Mucosa of descending colon (tissue), 3 donors: ENCODE data around the gene GLIPR2. TPM values are rescaled to one million over a fixed set of nuclear protein-coding genes. Genes with fewer than 3 reads are reported as not detected.

ENCODE experiments used
- ATAC-seq: fragments of 200-7000 bp; cut with Tn5 transposase; one replicate; pipeline ENCODE4 v1.9.1; 2020; ENCODE audit warnings: mild to moderate bottlenecking, moderate library complexity
- DNase-seq, 3 donors: peaks; one replicate each; pipeline ENCODE4 v3.0.0-alpha.2; 2020
- H3K36me3 ChIP-seq: fragments of 200-600 bp; one replicate; pipeline ENCODE4 v1.8.0; 2021; ENCODE audit warnings: low read depth, mild to moderate bottlenecking
- H3K4me1 ChIP-seq: fragments of 200-600 bp; one replicate; pipeline ENCODE4 v1.8.0; 2021; ENCODE audit warnings: low read depth, mild to moderate bottlenecking
- H3K4me3 ChIP-seq: fragments of 200-600 bp; one replicate; pipeline ENCODE4 v1.8.0; 2021; ENCODE audit warnings: mild to moderate bottlenecking
- H3K9me3 ChIP-seq: fragments of 200-600 bp; one replicate; pipeline ENCODE4 v1.8.0; 2021; ENCODE audit warnings: mild to moderate bottlenecking
- intact Hi-C, 2 donors: fragments of 100-400 bp; cut with DNase I in 1 of 2; cut with micrococcal nuclease in 1 of 2; formaldehyde crosslinking; loops; one replicate each; pipeline versions ENCODE4 v1.11.0 to v1.11.1; 2022; cut with DNase I, micrococcal nuclease
- total RNA-seq, 3 donors: library from RNA; stranded (reverse); fragmentation: NEBNext Ultra II Directional in 2 of 3; extraction: Animal tissue kit (Norgen Biotek cat#: 25700) in 2 of 3; gene quantifications; one replicate each; pipeline versions ENCODE4 v1.2.1 to v1.2.4, GENCODE V29; 2021 to 2023
- TF ChIP-seq, protein P1 (sequence below): fragments of 200-600 bp; IDR thresholded peaks from one replicate; pipeline ENCODE4 v1.8.0; 2022; ENCODE audit warnings: antibody characterized with exemption, mild to moderate bottlenecking
- donor health status: DM: no; HTN: no; CAD: no; lungs with moderate emphysema.
- donor health status: DM: no; HTN: no; CAD: no.
- donor health status: DM: no; HTN: yes; CAD: no.

The GLIPR2 gene
- total RNA-seq, 3 donors from 2014 or later, result 28.1 to 58.4 (median 37.5) TPM

DNA sequence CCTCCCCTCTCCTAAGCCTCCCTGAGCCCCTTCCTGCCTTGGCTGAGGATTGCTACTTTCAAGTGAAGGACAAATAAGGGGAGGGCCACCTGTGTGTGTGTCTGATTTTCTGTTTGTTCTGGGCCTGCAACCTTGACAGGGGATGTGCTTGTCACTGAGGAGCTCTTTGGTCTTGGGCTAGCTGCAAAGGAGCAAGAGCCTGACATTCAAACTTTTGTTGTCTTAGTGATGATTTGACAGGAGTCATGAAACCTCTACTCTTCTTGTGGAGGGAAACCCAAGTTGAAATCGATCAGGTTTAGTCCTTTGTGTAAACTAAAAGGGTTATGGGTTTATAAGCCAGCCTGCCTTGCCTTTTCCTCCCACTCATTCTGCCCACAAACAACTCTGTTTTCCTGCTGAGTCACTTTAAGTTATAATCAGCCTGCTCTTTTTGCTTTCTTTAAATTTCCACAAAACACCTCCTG is 71.0 kb downstream of the GLIPR2 start:
- ATAC-seq, result no peak
- intact Hi-C loops, result no loop called here
- DNase-seq, result no peak
- no peaks in the 10 kb centered on the region for H3K4me1 ChIP-seq
- no peaks in the 10 kb centered on the region for H3K9me3 ChIP-seq
- peaks cover 21% of the 10 kb centered on the region for H3K36me3 ChIP-seq
- TF ChIP-seq, protein P1, sequence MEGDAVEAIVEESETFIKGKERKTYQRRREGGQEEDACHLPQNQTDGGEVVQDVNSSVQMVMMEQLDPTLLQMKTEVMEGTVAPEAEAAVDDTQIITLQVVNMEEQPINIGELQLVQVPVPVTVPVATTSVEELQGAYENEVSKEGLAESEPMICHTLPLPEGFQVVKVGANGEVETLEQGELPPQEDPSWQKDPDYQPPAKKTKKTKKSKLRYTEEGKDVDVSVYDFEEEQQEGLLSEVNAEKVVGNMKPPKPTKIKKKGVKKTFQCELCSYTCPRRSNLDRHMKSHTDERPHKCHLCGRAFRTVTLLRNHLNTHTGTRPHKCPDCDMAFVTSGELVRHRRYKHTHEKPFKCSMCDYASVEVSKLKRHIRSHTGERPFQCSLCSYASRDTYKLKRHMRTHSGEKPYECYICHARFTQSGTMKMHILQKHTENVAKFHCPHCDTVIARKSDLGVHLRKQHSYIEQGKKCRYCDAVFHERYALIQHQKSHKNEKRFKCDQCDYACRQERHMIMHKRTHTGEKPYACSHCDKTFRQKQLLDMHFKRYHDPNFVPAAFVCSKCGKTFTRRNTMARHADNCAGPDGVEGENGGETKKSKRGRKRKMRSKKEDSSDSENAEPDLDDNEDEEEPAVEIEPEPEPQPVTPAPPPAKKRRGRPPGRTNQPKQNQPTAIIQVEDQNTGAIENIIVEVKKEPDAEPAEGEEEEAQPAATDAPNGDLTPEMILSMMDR, result no peak
- H3K4me3 ChIP-seq, result no peak overlapping the region

DNA sequence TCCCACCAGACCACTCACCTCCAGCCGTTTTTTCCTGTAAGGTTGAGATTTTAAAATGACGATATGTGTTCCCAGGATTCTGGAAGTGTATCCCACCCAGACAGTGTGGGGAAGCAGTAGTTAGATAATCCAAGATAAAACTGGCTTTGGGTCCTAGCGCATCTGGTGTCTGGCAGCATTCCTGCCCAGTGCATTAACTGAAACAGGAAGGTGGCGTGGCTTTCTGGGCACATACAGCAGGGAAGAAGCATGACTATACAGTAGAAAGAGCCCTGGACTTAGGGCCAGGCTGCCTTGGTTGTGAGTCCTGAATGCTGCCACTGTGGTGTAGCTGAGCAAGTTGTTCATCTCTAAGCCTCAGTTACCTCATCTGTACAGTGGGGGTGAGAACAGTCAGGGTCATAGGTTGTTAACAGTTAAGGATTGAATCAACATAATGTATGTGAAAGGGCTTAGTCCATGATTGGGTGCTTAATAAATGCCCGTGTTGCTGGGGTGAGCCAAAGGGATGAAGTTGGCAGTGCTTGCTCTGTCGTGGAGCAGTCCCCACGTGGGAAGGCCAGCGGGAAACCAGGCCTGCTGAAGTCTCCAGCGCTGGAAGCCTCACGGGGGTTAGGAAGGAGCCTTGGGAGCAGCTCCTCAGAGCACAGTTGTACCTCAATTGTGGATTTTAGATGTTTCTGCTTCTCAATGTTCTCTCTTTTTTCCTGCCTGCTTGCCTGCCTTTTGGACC is 72.2 kb downstream of the GLIPR2 start:
- Histone ChIP-seq H3K4me3 (no peak overlapping the region), H3K9me3 (no peaks in the 10 kb centered on the region), H3K36me3 (peaks cover 20% of the 10 kb centered on the region), H3K4me1 (no peaks in the 10 kb centered on the region)
- DNase-seq (no peak), ATAC-seq (no peak)
- TF ChIP-seq, protein P1, result no peak
- intact Hi-C loops, result no loop called here

DNA sequence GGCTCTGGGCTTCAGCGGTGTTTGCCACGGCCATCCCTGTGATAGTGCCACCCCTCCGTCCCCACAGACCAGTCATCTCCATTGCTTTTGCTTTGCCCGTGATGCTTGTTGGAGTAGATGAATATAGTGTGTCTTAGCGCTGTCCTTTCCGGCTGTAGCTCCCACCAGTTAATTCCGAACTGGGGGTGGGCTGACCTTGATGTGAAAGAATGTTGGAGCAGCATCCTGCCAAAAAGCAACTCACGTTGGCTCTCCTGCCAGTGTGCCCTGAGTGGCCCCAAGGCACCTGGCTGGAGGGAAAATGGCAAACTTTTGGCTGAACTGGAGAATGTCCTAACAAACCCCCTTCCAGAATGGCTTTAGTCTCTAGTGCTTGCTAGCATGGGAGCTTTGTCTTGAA is 74.2 kb downstream of the GLIPR2 start:
- intact Hi-C loops, result no loop called here
- Histone ChIP-seq H3K36me3 (no peaks in the 10 kb centered on the region), H3K4me1 (no peaks in the 10 kb centered on the region), H3K9me3 (no peaks in the 10 kb centered on the region), H3K4me3 (no peak overlapping the region)
- TF ChIP-seq, protein P1, result no peak
- DNase-seq (no peak), ATAC-seq (no peak)

DNA sequence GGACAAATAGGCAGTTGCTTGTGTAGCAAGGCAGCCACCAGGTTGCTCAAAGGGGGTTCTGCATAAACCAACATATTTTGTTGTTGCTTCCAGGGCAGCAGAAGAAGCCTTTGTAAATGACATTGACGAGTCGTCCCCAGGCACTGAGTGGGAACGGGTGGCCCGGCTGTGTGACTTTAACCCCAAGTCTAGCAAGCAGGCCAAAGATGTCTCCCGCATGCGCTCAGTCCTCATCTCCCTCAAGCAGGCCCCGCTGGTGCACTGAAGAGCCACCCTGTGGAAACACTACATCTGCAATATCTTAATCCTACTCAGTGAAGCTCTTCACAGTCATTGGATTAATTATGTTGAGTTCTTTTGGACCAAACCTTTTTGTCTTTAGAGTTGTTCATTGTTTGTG is 75.0 kb downstream of the GLIPR2 start:
- no peak overlapping the region for H3K4me3 ChIP-seq
- TF ChIP-seq, protein P1, result no peak
- H3K36me3 ChIP-seq, result no peaks in the 10 kb centered on the region
- DNase-seq (no peak), ATAC-seq (no peak)
- H3K4me1 ChIP-seq, result no peaks in the 10 kb centered on the region
- H3K9me3 ChIP-seq, result no peaks in the 10 kb centered on the region
- intact Hi-C loops, result no loop called here

DNA sequence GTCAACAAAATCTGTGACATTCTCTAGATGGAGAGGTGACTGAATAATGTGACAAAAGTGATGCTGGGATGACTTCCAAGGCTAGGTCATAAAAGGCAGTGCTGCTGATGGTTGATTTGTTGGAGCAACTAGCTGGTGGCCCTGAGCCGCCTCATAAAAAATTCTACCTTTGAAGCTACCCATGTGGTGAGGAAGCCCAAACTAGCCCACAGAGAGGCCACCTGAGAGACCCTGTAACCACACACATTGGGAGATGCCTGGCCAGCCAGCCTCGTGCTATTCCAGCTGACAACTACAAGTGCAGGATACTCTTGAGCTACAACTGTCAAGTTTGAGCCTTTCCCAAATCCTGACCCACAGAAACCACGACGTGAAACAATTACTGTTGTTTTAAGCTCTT is 76.9 kb downstream of the GLIPR2 start:
- ATAC-seq (no peak), DNase-seq (no peak)
- Histone ChIP-seq H3K36me3 (peaks cover 13% of the 10 kb centered on the region), H3K4me3 (no peak overlapping the region), H3K9me3 (no peaks in the 10 kb centered on the region), H3K4me1 (no peaks in the 10 kb centered on the region)
- TF ChIP-seq, protein P1, result no peak
- intact Hi-C loops, result no loop called here

Other genes starting within 250 kb of the GLIPR2 start
- 100 to 1,000 TPM in 1 of 3 donors, 10 to 100 TPM in 2; 24.8 to 161 (median 82.1) TPM for gene HRCT1, start 230.5 kb upstream of the GLIPR2 start, total RNA-seq
- gene SPAAR, start 227.2 kb upstream of the GLIPR2 start, total RNA-seq, result 1 to 10 TPM; 2.0 to 2.9 (median 2.0) TPM
- not detected for gene OR2S2, start 178.6 kb upstream of the GLIPR2 start, total RNA-seq
- gene RECK, start 99.8 kb upstream of the GLIPR2 start, total RNA-seq, result 10 to 100 TPM in 1 of 3 donors, 1 to 10 TPM in 2; 2.1 to 13.0 (median 3.7) TPM
- gene CCIN, start 32.7 kb downstream of the GLIPR2 start, total RNA-seq, result under 1 TPM in 1 of 3 donors, not detected in 2; 0.25 TPM
- 100 to 1,000 TPM; 165 to 206 (median 174) TPM for gene CLTA, start 54.2 kb downstream of the GLIPR2 start, total RNA-seq
- gene GNE, start 121.7 kb downstream of the GLIPR2 start, total RNA-seq, result 100 to 1,000 TPM in 1 of 3 donors, 10 to 100 TPM in 2; 56.6 to 107 (median 93.0) TPM